ENCODE results near the gene CAPN13.

- TF ChIP-seq CTCF (IDR thresholded peaks at IDR 0.05) (no peak), POLR2A (IDR thresholded peaks at IDR 0.05) (no peak)
These were observed 117.1 kb downstream of the CAPN13 start for GRCh38 chr2:30690126-30690561.

All from breast epithelium (tissue), 3 donors.